TTC549 (cell line): ENCODE measurements around the gene IL12RB1.
"Not testable (repeated sequence)": the region's sequence is repeated elsewhere in the genome, so short reads cannot be mapped to it uniquely, and the experiment has no call there.

ENCODE experiments used
- FAIRE-seq: peaks from 2 replicates; lab custom pipeline; 2012; peaks lifted over from hg19 to GRCh38; lab: Jason Lieb, UNC

Gene IL12RB1

GRCh38 chr19:18089096-18089541, 2.4 kb upstream of the IL12RB1 start:
- FAIRE-seq: not testable (repeated sequence)

DNA sequence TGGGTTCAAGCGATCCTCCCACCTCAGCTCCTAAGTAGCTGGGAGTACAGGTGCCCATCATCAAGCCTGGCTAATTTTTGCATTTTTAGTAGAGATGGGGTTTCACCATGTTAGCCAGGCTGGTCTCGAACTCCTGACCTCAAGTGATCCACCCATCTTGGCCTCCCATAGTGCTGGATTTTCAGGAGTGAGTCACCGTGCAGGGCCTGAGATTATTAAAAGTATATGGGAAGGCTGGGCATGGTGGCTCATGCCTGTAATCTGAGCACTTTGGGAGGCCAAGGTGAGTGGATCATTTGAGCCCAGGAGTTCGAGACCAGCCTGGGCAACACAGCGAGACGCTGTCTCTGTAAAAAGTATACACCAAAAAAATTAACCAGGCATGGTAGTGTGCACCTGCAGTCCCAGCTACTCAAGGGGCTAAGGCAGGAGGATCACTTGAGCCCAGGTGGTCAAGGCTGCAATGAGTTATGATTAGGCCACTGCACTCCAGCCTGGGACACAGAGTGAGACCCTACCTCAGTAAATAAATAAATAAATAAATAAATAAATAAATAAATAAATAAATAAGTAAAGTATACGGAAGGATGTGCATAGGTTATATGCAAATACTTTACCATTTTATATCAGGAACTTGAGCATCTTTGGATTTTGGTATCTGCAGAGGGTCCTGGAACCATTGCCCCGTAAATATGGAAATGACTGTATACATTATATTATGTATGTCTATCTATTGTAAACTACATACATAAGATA, 854 bp downstream of the IL12RB1 start:
- no peak for FAIRE-seq

DNA sequence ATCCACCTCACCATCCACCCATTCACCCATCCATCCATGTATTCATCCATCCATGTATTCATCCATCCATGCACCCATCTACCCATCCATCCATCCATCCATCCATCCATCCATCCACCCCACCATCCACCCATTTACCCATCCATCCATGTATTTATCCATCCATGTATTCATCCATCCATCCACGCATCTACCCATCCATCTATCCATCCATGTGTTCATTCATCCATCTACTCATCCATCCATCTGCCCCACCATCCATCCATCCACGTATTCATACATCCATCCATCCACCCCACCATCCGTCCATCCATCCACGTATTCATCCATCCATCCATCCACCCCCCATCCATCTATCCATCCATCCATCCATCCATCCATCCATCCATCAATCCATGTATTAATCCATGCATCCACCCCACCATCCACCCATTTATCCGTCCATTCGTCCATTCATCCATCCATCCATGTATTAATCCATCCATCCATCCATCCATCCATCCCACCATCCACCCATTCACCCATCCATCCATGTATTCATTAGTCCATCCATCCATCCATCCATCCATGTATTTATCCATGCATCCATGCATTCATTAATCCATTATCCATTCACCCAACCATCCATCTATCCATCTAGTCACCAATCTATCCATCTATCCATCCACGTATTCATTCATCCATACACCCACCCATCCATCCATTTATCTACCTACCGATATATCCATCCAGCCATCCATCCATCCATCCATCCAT, 2.6 kb downstream of the IL12RB1 start:
- FAIRE-seq: no peak

- FAIRE-seq: no peak
These were observed 12.5 kb downstream of the IL12RB1 start for GRCh38 chr19:18074192-18074591.

DNA sequence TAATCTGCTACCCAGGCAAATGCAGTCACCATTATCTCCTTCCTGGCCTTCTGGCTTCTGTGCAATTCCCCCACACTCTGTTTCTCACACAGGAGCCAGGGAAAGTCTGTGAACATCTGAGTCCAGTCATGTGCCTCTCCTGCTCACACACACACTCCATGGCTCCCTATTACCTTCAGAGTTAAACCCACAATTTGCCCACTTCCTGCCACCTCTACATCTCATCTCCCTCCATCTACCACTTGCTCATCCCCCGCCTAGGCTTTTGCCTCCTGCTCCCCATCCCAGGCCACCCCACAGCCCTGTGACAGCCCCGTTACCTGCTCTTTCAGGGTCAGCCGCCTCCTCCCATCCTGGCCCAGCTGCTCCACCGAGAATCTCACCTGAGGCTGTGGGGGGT, 13.5 kb downstream of the IL12RB1 start:
- no peak for FAIRE-seq

- no peak for FAIRE-seq
These were observed 14.4 kb downstream of the IL12RB1 start for GRCh38 chr19:18072335-18072734.

GRCh38 chr19:18070181-18070580, 16.6 kb downstream of the IL12RB1 start:
- FAIRE-seq: no peak

GRCh38 chr19:18069383-18069782, 17.4 kb downstream of the IL12RB1 start:
- no peak for FAIRE-seq

GRCh38 chr19:18068395-18068794, 18.3 kb downstream of the IL12RB1 start:
- FAIRE-seq: no peak

GRCh38 chr19:18065173-18065495, 21.6 kb downstream of the IL12RB1 start:
- no peak for FAIRE-seq

- no peak for FAIRE-seq
These were observed 23.3 kb downstream of the IL12RB1 start for GRCh38 chr19:18063463-18063862.

DNA sequence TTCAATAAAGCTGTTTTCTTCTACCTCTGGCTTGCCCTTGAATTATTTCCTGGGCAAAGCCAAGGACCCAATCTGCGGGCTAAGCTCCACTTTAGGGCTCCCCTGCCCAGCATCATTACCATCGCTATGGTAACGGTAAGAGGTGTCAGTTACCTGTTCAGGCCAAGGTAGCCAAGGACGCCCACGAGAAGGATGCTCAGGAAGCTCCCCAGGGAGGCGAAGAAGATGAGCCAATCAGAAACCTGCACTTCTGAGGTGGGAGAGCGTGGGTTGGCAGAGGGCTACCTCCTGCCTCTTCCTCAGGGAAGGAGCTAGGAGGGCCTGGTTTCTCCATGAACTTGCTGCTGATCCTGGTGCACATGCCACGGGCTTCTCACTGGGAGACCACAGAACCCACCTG, 24.7 kb downstream of the IL12RB1 start:
- no peak for FAIRE-seq

- no peak for FAIRE-seq
These were observed 26.3 kb downstream of the IL12RB1 start for GRCh38 chr19:18060472-18060871.

GRCh38 chr19:18059902-18060301, 26.8 kb downstream of the IL12RB1 start:
- FAIRE-seq: no peak

DNA sequence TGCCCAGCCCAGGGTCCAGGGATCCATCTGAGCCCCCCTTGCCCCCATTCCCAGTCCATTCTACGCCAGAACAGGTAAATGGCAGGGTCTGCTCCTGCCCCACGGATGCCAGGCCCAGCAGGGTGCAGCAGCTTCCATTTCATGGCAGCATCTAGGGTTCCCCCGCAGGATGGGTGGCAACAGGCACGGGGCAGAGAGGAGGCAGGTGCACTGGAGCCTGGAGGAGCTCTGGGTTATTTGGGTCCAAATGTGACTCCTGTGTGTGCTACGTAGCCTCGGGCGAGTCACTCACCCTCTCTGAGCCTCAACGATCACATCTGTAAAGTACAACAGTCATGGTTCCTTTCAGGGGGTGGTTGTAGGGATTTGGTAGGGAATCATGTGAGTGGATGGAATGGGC, 27.4 kb downstream of the IL12RB1 start:
- no peak for FAIRE-seq

DNA sequence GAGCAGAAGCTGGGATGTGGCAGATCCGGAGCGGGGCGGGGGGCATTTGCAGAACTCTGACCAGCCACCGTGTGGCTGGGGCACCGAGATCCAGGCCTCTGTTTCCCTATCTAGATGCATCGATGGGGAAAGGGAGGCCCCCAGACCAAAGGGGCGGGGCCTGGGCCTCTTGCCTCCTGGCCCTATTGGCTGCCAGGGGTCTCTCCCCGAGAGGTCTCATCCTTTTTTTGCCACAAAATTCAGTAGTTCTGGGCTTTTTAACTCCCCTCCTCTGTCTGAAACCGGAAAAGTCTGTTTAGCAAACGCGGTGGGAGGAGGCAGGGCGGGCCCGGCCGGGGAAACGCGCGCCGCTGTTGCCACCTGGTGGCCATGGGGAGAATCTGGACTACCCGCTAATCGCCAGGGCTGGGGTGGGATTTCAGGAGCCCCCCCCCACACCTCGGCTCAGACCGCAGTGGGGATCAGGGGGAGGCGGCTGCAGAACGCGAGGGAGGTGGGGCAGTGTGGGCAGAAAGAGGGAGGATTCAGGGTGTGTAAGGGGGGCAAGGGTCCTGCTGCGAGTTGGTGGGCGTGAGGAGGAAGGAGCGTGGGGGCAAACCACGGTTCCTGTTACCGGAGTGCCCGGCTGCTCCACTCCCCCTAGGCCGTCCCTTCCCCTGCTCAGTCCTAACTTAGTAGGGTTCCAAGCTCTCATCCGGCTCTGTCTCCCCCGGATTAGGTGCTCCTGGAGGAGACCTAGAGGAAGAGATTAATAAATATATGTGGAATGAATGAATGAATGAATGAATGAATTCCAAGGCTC, 28.3 kb downstream of the IL12RB1 start:
- no peak for FAIRE-seq

DNA sequence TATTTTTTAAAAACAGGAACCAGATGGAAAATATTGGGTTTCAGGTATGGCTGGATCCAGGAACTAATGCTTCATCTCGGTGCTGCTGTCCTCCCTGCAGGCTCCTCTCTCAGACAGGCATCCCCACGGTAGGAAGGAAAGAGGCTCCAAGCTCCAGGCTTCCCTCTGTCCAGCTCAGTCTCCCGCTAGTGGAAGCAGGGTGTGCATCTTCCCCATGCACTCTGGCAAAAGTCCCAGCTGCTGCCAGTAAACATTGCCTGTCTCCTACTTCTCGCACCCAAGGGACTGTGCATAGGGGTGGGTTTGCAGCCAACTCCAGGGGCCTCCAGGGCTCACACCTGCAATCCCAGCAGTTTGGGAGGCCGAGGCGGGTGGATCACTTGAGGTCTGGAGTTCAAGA, 29.2 kb downstream of the IL12RB1 start:
- FAIRE-seq: no peak

GRCh38 chr19:18055967-18056366, 30.8 kb downstream of the IL12RB1 start:
- no peak for FAIRE-seq

DNA sequence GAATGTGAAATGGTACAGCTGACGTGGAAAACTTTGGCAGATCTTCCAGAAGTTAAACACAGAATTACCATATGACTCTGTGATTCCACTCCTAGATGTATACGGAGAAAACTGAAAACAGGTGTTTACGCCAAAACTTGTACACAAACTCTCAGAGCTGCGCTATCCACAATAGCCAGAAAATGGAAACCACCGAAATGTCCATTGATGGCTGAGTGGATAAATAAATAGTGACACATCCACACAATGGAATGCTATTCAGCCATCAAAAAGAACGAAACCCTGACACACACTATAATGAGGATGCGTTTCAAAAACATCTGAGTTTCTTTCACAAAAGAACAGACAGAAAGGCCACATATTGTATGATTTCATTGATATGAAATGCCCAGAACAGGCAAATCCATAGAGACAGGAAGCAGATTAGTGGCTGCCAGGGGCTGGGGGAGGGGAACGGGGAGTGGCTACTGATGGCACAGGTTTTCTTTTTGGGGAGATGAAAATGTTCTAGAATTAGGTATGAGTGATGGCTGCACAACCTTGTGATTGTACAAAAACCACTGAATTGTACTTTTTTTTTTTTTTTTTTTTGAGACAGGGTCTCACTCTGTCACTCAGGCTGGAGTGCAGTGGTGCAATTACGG, 33.0 kb downstream of the IL12RB1 start:
- FAIRE-seq: no peak

DNA sequence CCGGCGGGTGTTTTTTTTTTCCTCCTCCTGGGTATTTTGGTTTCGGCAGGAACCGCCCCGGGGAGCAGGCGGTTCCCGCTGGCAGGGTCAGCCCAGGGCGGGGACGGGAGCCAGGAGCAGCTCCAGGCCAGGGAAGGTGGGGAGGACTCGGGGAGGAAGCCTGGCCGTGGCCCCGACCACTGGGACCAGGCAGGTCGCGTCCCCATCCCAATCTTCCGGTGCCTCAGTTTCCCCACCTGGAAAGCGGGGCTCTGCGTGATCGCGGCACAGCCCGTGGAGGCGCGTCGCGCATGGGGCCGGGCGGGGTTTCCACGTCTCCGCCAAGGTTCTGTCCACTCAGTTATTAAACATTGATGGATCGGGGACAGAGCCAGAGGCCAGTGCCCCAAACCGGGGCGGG, 34.8 kb downstream of the IL12RB1 start:
- no peak for FAIRE-seq

GRCh38 chr19:18049385-18049784, 37.3 kb downstream of the IL12RB1 start:
- no peak for FAIRE-seq

- FAIRE-seq: no peak
These were observed 40.5 kb downstream of the IL12RB1 start for GRCh38 chr19:18046059-18046718.
